Lung (tissue), 12 donors: Measurements from ENCODE around the gene CTRB2. TPM values are rescaled to one million over a fixed set of nuclear protein-coding genes. Genes with fewer than 3 reads are reported as not detected.

Experiments
- ATAC-seq: fragments of 200-7000 bp; cut with Tn5 transposase; one replicate; pipeline ENCODE4 v1.9.1; 2020; ENCODE audit warnings: moderate number of reproducible peaks; ENCODE audit not compliant: insufficient read depth, low FRiP score
- DNase-seq, 3 donors: peaks; one replicate each; pipeline ENCODE4 v3.0.0-alpha.2; 2013 to 2017
- H3K27ac ChIP-seq, 2 donors: one replicate each; pipeline ENCODE4 v1.5.1; 2013; ENCODE audit warnings: mild to moderate bottlenecking in 2 of 2, moderate library complexity in 2 of 2, control low read depth in 1 of 2, inconsistent platforms in 1 of 2, low read depth in 1 of 2, low read length in 1 of 2
- H3K27me3 ChIP-seq, 3 donors: one replicate each; pipeline ENCODE4 v1.5.1; 2013; ENCODE audit warnings: low read length in 2 of 3; ENCODE audit not compliant: control insufficient read depth in 3 of 3, insufficient read depth in 3 of 3
- H3K36me3 ChIP-seq, 4 donors: one replicate each; pipeline ENCODE4 v1.5.1; 2013; ENCODE audit warnings: low read length in 4 of 4, mild to moderate bottlenecking in 1 of 4, moderate library complexity in 1 of 4; ENCODE audit not compliant: control insufficient read depth in 4 of 4, insufficient read depth in 4 of 4
- H3K4me1 ChIP-seq, 5 donors: one replicate each; pipeline ENCODE4 v1.5.1; 2013; ENCODE audit warnings: low read length in 5 of 5, mild to moderate bottlenecking in 2 of 5, moderate library complexity in 1 of 5; ENCODE audit not compliant: control insufficient read depth in 5 of 5, insufficient read depth in 5 of 5
- H3K4me3 ChIP-seq: one replicate; pipeline ENCODE4 v1.5.1; 2013; ENCODE audit warnings: mild to moderate bottlenecking, control low read depth, moderate library complexity
- H3K9ac ChIP-seq, 2 donors: one replicate each; pipeline ENCODE4 v1.5.1; 2013; ENCODE audit warnings: low read length in 2 of 2, control low read depth in 1 of 2; ENCODE audit not compliant: insufficient read depth in 1 of 2
- H3K9me3 ChIP-seq, 4 donors: one replicate each; pipeline ENCODE4 v1.5.1; 2013; ENCODE audit warnings: low read length in 3 of 4, mild to moderate bottlenecking in 1 of 4, moderate library complexity in 1 of 4; ENCODE audit not compliant: control insufficient read depth in 4 of 4, insufficient read depth in 3 of 4
- WGBS, 2 donors: extraction: QIAGEN DNeasy Blood & Tissue Kit; methylation state at CpG; one replicate each; pipeline ENCODE4 v1.1.7; 2013; 5-methylcytosine and 5-hydroxymethylcytosine counted together
- polyA plus RNA-seq, 2 donors: library from polyadenylated mRNA; stranded (reverse); fragments of 200-250 nt; gene quantifications; one replicate each; pipeline ENCODE4 v1.2.1, GENCODE V29; 2013
- total RNA-seq, 2 donors: library from RNA; depleted of rRNA in 1 of 2; stranded (reverse); fragments of >200 nt in 1 of 2; gene quantifications; one replicate each; pipeline ENCODE4 v1.2.1, GENCODE V29; 2014 to 2021
- TF ChIP-seq, protein P1 (sequence below): IDR thresholded peaks from 2 replicates; pipeline ENCODE4 v1.5.1; 2012; ENCODE audit warnings: mild to moderate bottlenecking; ENCODE audit errors: control extremely low read depth, extremely low read depth
- donor health status: control.
- donor health status: control.
- donor health status: Bipolar disorder and iron deficiency.
- donor health status: healthy.
- donor health status: DM: yes; HTN: yes; CAD: no.

CTRB2 gene
- total and polyA plus RNA-seq, 4 donors, result 0.65 to 14.6 (median 1.3) TPM; not detected in 1

DNA sequence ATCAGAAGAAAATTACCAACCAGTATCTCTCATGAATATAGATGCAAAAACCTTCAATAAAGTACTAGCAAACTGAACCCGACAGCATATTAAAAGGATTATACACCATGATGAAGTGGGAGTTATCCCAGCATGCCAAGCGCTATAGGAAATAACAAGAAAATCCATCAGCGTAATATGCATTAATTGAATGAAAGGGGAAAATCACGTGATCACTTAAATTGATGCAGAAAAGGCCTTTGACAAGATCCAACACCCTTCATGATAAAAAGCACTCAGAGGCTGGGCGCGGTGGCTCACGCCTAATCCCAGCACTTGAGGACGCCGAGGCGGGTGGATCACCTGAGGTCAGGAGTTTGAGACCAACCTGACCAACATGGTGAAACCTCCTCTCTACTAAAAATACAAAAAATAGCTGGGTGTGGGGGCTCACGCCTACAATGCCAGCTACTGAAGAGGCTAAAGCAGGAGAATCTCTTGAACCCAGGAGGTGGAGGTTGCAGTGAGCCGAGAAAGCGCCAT lies 4.8 kb downstream of the CTRB2 start:
- 94 to 96% methylated on average over 13 of the region's 13 CpGs for WGBS, 2 donors
- ATAC-seq (no peak), DNase-seq (no peak)
- Histone ChIP-seq H3K9ac (no peak overlapping the region), H3K27me3 (peaks cover 0 to 4% (median 0%) of the 10 kb centered on the region in 3 donors), H3K36me3 (no peaks in the 10 kb centered on the region), H3K9me3 (no peaks in the 10 kb centered on the region), H3K27ac (no peak overlapping the region), H3K4me1 (peaks cover 0 to 5% (median 0%) of the 10 kb centered on the region in 5 donors), H3K4me3 (no peak overlapping the region)
- TF ChIP-seq, protein P1, sequence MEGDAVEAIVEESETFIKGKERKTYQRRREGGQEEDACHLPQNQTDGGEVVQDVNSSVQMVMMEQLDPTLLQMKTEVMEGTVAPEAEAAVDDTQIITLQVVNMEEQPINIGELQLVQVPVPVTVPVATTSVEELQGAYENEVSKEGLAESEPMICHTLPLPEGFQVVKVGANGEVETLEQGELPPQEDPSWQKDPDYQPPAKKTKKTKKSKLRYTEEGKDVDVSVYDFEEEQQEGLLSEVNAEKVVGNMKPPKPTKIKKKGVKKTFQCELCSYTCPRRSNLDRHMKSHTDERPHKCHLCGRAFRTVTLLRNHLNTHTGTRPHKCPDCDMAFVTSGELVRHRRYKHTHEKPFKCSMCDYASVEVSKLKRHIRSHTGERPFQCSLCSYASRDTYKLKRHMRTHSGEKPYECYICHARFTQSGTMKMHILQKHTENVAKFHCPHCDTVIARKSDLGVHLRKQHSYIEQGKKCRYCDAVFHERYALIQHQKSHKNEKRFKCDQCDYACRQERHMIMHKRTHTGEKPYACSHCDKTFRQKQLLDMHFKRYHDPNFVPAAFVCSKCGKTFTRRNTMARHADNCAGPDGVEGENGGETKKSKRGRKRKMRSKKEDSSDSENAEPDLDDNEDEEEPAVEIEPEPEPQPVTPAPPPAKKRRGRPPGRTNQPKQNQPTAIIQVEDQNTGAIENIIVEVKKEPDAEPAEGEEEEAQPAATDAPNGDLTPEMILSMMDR, result no peak

DNA sequence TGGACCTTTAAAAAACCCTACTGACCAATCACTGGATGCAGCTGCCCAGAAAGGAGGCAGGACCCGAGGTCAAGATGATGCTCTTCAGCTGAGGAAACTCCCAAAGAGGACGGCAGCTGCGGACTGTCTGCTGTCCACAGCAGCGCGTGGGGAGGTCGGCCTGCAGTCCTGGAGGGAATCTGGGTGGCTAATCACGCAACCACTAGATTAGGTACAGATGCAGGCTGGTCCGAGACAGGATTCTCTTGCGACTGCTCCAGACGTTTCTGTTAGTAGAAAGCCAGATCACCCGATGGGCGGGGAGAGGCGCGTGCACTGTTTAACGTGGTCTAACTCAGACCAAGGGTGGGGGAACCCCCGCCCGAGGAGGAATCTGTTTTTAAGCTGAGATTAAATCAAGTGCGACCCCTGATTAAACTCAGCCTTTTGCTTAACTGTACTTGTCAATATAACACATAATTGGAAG lies 8.8 kb downstream of the CTRB2 start:
- Histone ChIP-seq H3K4me1 (peaks cover 0 to 5% (median 0%) of the 10 kb centered on the region in 5 donors), H3K27ac (no peak overlapping the region), H3K4me3 (no peak overlapping the region), H3K9ac (no peak overlapping the region), H3K27me3 (peaks cover 0 to 4% (median 0%) of the 10 kb centered on the region in 3 donors), H3K9me3 (no peaks in the 10 kb centered on the region), H3K36me3 (no peaks in the 10 kb centered on the region)
- DNase-seq (peak in 2 of 3 donors; percentile 6 to 38), ATAC-seq (no peak)
- TF ChIP-seq, protein P1, result no peak
- WGBS, 2 donors, result 36 to 50% methylated on average over 18 of the region's 18 CpGs

DNA sequence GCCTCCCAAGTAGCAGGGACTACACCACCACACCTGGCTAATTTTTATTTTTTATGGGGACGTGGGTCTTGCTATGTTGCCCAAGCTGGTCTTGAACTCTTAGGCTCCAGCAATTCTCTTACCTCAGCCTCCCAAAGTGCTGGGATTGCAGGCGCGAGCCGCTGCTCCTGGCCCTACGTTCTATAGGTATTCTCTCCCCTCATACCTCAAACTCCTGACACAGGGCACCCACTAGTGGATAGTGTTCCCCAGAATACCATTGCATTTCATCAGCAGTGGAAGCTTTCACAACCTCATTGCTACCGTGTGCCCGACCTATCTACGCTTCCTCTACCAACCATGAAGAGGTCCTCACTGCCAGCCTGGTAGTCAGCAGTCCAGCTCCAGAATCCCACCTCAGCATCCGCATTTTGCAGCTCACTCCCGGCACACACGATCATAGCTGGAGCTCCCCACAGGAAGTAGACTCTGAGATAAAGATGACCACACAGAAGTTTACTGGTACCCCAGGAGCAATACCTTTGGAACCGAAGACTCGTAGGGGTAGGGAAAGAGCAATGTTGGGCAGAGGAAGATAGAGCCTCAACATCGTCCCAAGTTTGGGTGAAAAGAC lies 9.3 kb downstream of the CTRB2 start:
- TF ChIP-seq, protein P1, result no peak
- Histone ChIP-seq H3K4me1 (peaks cover 0 to 5% (median 0%) of the 10 kb centered on the region in 5 donors), H3K9me3 (no peaks in the 10 kb centered on the region), H3K36me3 (no peaks in the 10 kb centered on the region), H3K4me3 (no peak overlapping the region), H3K27ac (no peak overlapping the region), H3K27me3 (peaks cover 0 to 4% (median 0%) of the 10 kb centered on the region in 3 donors), H3K9ac (no peak overlapping the region)
- DNase-seq, result peak in 2 of 3 donors; percentile 6 to 9
- no peak for ATAC-seq
- 46 to 47% methylated on average over 14 of the region's 14 CpGs for WGBS, 2 donors
